GM23248 (cell line): ENCODE results near the gene YTHDF1.

Experiments used
- EZH2 ChIP-seq: fragments of 200-600 bp; sonication (generic); IDR thresholded peaks from 2 replicates; pipeline ENCODE4 v1.6.1; 2018; ENCODE audit warnings: antibody characterized with exemption, mild to moderate bottlenecking; ENCODE audit not compliant: insufficient read depth, poor library complexity, severe bottlenecking
- EZH2phosphoT487 ChIP-seq: fragments of 200-600 bp; sonication (generic); IDR thresholded peaks from 2 replicates; pipeline ENCODE4 v1.6.1; 2018; ENCODE audit warnings: antibody characterized with exemption, moderate library complexity, mild to moderate bottlenecking, low read depth; ENCODE audit not compliant: insufficient read depth

DNA sequence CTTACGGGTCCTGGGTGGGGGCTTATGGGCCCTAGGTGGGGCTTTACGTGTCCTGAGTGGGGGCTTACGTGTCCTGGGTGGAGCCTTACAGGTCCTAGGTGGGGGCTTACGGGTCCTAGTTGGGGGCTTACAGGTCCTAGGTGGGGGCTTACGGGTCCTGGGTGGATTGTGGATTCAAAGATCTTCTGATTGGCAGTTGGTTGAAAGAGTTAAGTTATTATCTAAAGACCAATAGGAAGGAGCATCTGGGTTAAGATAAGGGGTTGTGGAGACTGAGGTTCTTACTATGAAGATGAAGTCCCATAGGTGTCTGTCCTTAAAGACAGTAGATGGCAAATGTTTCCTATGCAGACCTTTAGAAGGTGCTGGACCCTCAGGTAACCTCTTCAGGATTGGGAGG lies 11.3 kb upstream of the YTHDF1 start:
- no peak for TF ChIP-seq EZH2
- TF ChIP-seq EZH2phosphoT487 = no peak
